Mononuclear cell (primary cell): ENCODE measurements around the gene SLC9A7. TPM values are rescaled to one million over a fixed set of nuclear protein-coding genes. Genes with fewer than 3 reads are reported as not detected.

Experiments
- H3K27me3 ChIP-seq: 2 replicates; pipeline ENCODE4 v1.6.0; 2011; ENCODE audit warnings: low read length, control low read depth; ENCODE audit not compliant: insufficient read depth
- H3K4me1 ChIP-seq: 2 replicates; pipeline ENCODE4 v1.5.1; 2011; ENCODE audit warnings: mild to moderate bottlenecking, low read length, control low read depth; ENCODE audit not compliant: insufficient read depth
- H3K4me3 ChIP-seq: 2 replicates; pipeline ENCODE4 v1.5.1; 2011; ENCODE audit warnings: mild to moderate bottlenecking, low read length, moderate library complexity
- H3K9me3 ChIP-seq: 2 replicates; pipeline ENCODE4 v1.5.1; 2011; ENCODE audit warnings: low read depth, mild to moderate bottlenecking, control low read depth, low read length
- total RNA-seq: library from RNA; depleted of rRNA; stranded (reverse); fragments of >200 nt; gene quantifications from one replicate; pipeline ENCODE4 v1.2.3, GENCODE V29; 2012

Gene SLC9A7
- total RNA-seq, 1 donor: 12.5 TPM

GRCh38 chrX:46599051-46599560, 159.8 kb downstream of the SLC9A7 start:
- Histone ChIP-seq H3K27me3 (no peaks in the 10 kb centered on the region), H3K4me1 (no peaks in the 10 kb centered on the region), H3K4me3 (no peak overlapping the region), H3K9me3 (no peaks in the 10 kb centered on the region)

- no peaks in the 10 kb centered on the region for H3K27me3 ChIP-seq
- no peak overlapping the region for H3K4me3 ChIP-seq
- no peaks in the 10 kb centered on the region for H3K9me3 ChIP-seq
- H3K4me1 ChIP-seq: no peaks in the 10 kb centered on the region
Measured at GRCh38 chrX:46597771-46598170, 161.1 kb downstream of the SLC9A7 start.

GRCh38 chrX:46597208-46597607, 161.7 kb downstream of the SLC9A7 start:
- no peaks in the 10 kb centered on the region for H3K27me3 ChIP-seq
- no peaks in the 10 kb centered on the region for H3K9me3 ChIP-seq
- H3K4me1 ChIP-seq: no peaks in the 10 kb centered on the region
- H3K4me3 ChIP-seq: no peak overlapping the region

GRCh38 chrX:46595084-46595483, 163.8 kb downstream of the SLC9A7 start:
- Histone ChIP-seq H3K4me1 (no peaks in the 10 kb centered on the region), H3K9me3 (no peaks in the 10 kb centered on the region), H3K4me3 (no peak overlapping the region), H3K27me3 (no peaks in the 10 kb centered on the region)

GRCh38 chrX:46589977-46590723, 168.8 kb downstream of the SLC9A7 start:
- Histone ChIP-seq H3K4me1 (peaks cover 18% of the 10 kb centered on the region), H3K4me3 (no peak overlapping the region), H3K9me3 (no peaks in the 10 kb centered on the region), H3K27me3 (no peaks in the 10 kb centered on the region)

- no peaks in the 10 kb centered on the region for H3K9me3 ChIP-seq
- H3K4me3 ChIP-seq: no peak overlapping the region
- peaks cover 18% of the 10 kb centered on the region for H3K4me1 ChIP-seq
- H3K27me3 ChIP-seq: no peaks in the 10 kb centered on the region
Measured at GRCh38 chrX:46588263-46588662, 170.7 kb downstream of the SLC9A7 start.

- no peaks in the 10 kb centered on the region for H3K27me3 ChIP-seq
- peaks cover 18% of the 10 kb centered on the region for H3K4me1 ChIP-seq
- H3K4me3 ChIP-seq: no peak overlapping the region
- H3K9me3 ChIP-seq: no peaks in the 10 kb centered on the region
Measured at GRCh38 chrX:46587753-46588171, 171.2 kb downstream of the SLC9A7 start.

- Histone ChIP-seq H3K4me1 (peaks cover 18% of the 10 kb centered on the region), H3K27me3 (no peaks in the 10 kb centered on the region), H3K9me3 (no peaks in the 10 kb centered on the region), H3K4me3 (no peak overlapping the region)
Measured at GRCh38 chrX:46587158-46587557, 171.8 kb downstream of the SLC9A7 start.

- no peaks in the 10 kb centered on the region for H3K27me3 ChIP-seq
- peaks cover 18% of the 10 kb centered on the region for H3K4me1 ChIP-seq
- H3K9me3 ChIP-seq: no peaks in the 10 kb centered on the region
- H3K4me3 ChIP-seq: no peak overlapping the region
Measured at GRCh38 chrX:46584736-46585135, 174.2 kb downstream of the SLC9A7 start.

GRCh38 chrX:46582966-46583365, 176.0 kb downstream of the SLC9A7 start:
- H3K4me1 ChIP-seq: peaks cover 12% of the 10 kb centered on the region
- no peaks in the 10 kb centered on the region for H3K27me3 ChIP-seq
- no peaks in the 10 kb centered on the region for H3K9me3 ChIP-seq
- no peak overlapping the region for H3K4me3 ChIP-seq

- Histone ChIP-seq H3K9me3 (no peaks in the 10 kb centered on the region), H3K27me3 (no peaks in the 10 kb centered on the region), H3K4me1 (peaks cover 6% of the 10 kb centered on the region), H3K4me3 (no peak overlapping the region)
Measured at GRCh38 chrX:46582325-46582724, 176.6 kb downstream of the SLC9A7 start.

- no peaks in the 10 kb centered on the region for H3K9me3 ChIP-seq
- H3K4me1 ChIP-seq: peaks cover 8% of the 10 kb centered on the region
- H3K4me3 ChIP-seq: no peak overlapping the region
- H3K27me3 ChIP-seq: no peaks in the 10 kb centered on the region
Measured at GRCh38 chrX:46580613-46581012, 178.3 kb downstream of the SLC9A7 start.

GRCh38 chrX:46579250-46579649, 179.7 kb downstream of the SLC9A7 start:
- Histone ChIP-seq H3K4me1 (peaks cover 19% of the 10 kb centered on the region), H3K27me3 (no peaks in the 10 kb centered on the region), H3K4me3 (no peak overlapping the region), H3K9me3 (no peaks in the 10 kb centered on the region)

- H3K4me1 ChIP-seq: peaks cover 28% of the 10 kb centered on the region
- H3K4me3 ChIP-seq: no peak overlapping the region
- no peaks in the 10 kb centered on the region for H3K9me3 ChIP-seq
- H3K27me3 ChIP-seq: no peaks in the 10 kb centered on the region
Measured at GRCh38 chrX:46577221-46578005, 181.5 kb downstream of the SLC9A7 start.

GRCh38 chrX:46576458-46576857, 182.5 kb downstream of the SLC9A7 start:
- Histone ChIP-seq H3K4me1 (peaks cover 32% of the 10 kb centered on the region), H3K9me3 (no peaks in the 10 kb centered on the region), H3K27me3 (no peaks in the 10 kb centered on the region), H3K4me3 (peak overlapping the region; percentile 47)
